ENCODE data around the gene PDAP1.

DNA sequence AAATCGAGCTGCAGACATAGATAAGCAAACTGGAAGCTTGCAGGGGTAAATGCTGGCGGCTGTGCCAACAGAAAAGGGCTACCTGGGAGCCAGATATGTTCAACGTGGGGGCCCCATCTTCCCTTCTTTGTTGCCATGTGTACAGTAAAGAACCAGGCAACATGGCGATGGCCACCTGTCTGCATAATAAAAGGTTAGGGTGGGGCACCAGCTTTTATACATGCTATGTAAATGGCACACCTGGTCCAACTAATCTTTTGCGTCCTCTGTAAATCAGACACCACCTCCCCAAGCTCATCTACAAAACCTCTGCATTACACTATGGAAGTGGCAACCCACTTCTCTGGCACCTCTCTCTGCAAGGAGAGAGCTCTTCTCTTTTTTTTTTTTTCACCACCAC is 14.2 kb upstream of the PDAP1 start:
- TF ChIP-seq GATA2 (IDR thresholded peaks at IDR 0.05; ENCODE audit: low read depth, low read length) (no peak), GATA3 (IDR thresholded peaks at IDR 0.05; ENCODE audit: low read depth, low read length) (no peak)

Measured in SH-SY5Y (cell line).